GM18502 (cell line): Measurements from ENCODE around the gene UGT1A4.
"Not testable (repeated sequence)": the region's sequence is repeated elsewhere in the genome, so short reads cannot be mapped to it uniquely, and the experiment has no call there.

Experiments
- ATAC-seq: cut with Tn5 transposase; IDR thresholded peaks from one replicate; pipeline ENCODE4 v1.9.1; 2021; ENCODE audit warnings: mild to moderate bottlenecking; ENCODE audit not compliant: unreplicated experiment, poor library complexity

UGT1A4 gene

GRCh38 chr2:233746475-233747282 is 28.1 kb downstream of the UGT1A4 start:
- ATAC-seq = no peak

GRCh38 chr2:233747283-233747544 is 28.7 kb downstream of the UGT1A4 start:
- no peak for ATAC-seq

DNA sequence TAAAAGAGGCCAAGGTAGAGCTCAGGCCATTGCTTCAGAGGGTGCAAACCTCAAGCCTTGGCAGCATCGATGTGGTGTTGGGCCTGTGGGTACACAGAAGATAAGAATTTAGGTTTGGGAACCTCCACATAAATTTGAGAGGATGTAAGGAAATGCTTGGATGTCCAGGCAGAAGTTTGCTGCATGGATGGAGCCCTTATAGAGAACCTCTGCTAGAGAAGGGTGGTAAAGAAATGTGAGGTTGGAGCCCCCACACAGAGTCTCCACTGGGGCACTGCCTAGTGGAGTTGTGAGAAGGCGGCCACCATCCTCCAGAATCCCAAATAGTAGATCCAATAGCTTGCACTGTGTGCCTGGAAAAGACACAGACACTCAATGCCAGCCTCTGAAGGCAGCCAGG is 32.2 kb downstream of the UGT1A4 start:
- not testable (repeated sequence) for ATAC-seq

DNA sequence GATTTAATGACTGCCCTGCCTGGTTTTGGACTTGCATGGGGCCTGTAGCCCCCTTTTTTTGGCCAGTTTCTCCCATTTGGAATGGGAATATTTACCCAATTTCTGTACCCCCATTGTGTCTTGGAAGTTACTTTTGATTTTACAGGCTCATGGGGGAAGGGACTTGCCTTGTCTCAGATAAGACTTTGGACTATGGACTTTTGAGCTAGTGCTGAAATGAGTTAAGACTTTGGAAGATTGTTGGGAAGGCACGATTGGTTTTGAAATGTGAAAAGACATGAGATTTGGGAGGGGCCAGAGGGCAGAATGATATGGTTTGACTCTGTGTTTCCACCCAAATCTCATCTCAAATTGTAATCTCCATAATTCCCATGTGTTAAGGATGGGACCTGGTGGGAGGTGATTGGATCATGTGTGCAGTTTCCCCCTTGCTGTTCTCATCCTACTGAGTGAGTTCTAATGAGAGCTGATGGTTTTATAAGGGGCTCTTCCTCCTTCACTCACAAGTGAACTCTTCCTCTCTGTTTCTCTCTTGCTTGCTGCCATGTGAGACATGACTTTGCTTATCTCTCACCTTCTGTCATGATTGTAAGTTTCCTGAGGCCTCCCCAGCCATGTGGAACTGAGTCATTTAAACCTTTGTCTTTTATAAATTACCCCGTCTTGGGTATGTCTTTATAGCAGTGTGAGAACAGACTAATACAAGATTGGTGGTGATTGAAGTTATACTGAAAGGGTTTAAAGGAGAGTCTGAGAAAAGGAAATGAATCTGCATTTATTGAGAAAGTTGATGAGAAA is 32.9 kb downstream of the UGT1A4 start:
- not testable (repeated sequence) for ATAC-seq

DNA sequence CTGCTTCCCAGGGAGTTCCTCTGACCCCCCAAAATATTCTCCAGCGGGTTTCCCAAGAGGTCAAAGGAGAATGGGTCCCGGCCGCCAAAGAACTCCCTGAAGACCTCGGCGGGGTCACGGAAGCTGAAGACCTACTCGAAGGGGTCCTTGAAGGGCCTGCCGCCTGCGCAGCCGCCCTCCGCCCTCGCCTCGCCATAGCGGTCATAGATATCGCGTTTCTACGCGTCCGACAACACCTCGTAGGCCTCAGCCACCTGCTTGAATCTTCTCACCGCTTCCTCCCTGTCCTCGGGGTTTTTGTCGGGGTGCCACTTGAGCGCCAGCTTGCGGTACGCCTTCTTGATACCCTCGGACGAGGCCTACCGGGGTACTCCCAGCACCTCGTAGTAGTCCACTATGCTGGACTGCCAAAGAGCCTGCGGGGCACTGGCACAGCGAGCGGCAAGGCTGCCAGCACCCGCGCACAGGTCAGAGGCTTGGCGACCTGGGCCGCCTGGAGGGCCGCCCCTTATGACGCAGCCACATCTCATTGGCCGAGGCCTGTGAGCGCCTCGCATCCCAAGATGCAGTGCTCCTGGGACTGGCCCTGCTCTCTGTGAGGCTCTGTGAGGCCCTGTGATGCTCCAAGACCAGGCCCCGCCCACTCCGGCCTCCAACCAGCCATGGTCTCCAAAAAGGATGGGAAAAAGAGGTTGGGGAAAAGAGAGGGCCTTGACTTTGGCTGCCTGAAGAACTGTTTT is 36.5 kb downstream of the UGT1A4 start:
- ATAC-seq = no peak

DNA sequence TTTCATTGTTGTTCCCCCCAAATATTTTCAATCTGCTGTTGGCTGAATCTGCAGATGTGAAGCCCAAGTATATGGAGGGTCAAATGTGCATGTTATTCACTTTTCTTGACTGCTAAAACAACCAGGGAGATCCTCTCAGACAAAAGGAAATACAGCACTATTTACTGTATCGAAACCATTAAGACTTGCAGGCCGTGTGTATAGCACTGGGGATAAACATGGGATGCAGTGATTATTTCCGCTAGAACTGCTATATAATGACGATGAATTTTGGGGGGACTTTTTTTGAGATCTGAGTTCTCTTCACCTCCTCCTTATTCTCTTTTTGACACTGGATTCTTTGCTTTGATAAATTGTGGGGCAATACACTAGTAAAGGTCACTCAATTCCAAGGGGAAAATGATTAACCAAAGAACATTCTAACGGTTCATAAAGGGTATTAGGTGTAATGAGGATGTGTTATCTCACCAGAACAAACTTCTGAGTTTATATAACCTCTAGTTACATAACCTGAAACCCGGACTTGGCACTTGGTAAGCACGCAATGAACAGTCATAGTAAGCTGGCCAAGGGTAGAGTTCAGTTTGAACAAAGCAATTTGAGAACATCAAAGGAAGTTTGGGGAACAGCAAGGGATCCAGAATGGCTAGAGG is 38.0 kb downstream of the UGT1A4 start:
- no peak for ATAC-seq

DNA sequence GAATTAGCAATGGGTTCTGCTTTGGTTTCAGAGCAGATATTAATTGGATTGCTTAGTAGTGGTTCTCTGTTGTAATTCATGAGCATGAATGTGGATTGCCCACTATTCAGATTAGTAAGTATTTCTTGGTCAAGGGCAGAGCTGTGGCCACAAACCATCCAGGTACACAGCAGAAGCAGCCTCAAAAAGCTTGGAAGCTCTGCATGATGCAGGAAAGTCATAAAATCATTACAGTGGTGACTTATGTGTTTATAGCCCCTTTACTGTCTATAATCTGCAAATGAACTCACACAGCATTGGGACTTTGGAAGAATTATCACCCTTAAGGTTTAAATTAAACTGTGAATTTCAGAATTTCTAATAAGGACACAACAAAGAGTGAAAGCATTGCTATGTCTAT is 39.6 kb downstream of the UGT1A4 start:
- ATAC-seq = no peak

DNA sequence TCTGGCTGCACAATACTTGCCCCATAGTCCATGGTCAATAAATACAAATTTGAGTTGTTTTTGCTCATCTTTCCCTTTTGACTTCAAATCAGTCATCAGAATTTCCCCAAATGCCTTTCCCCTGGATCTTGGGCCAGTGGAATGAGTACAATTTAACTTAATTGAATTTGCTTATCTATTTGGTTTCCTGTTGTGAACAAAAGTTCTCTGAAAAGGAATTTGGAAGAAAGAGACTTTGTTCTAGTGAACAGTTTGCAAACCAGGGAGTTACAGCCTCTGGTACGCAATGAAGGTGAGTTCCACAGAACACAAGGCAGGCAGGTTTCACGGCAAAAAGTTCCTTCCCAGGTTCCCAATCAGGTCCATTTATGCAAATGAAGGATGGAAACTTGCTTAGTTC is 40.3 kb downstream of the UGT1A4 start:
- no peak for ATAC-seq

GRCh38 chr2:233760043-233760442 is 41.5 kb downstream of the UGT1A4 start, which contains the start of gene UGT1A1:
TSS of gene UGT1A1 (plus strand) at chr2:233760270. CDS start at chr2:233760288, 18 bp downstream.
- no peak for ATAC-seq

- ATAC-seq = no peak
Observed at GRCh38 chr2:233761040-233761769, 42.7 kb downstream of the UGT1A4 start.

- ATAC-seq = no peak
Observed at GRCh38 chr2:233764264-233764663, 45.7 kb downstream of the UGT1A4 start.

GRCh38 chr2:233764761-233765160 is 46.2 kb downstream of the UGT1A4 start:
- ATAC-seq = no peak

- ATAC-seq = no peak
Observed at GRCh38 chr2:233766416-233766815, 47.9 kb downstream of the UGT1A4 start.

- ATAC-seq = no peak
Observed at GRCh38 chr2:233768076-233768475, 49.5 kb downstream of the UGT1A4 start.

- no peak for ATAC-seq
Observed at GRCh38 chr2:233769260-233769659, 50.7 kb downstream of the UGT1A4 start.

DNA sequence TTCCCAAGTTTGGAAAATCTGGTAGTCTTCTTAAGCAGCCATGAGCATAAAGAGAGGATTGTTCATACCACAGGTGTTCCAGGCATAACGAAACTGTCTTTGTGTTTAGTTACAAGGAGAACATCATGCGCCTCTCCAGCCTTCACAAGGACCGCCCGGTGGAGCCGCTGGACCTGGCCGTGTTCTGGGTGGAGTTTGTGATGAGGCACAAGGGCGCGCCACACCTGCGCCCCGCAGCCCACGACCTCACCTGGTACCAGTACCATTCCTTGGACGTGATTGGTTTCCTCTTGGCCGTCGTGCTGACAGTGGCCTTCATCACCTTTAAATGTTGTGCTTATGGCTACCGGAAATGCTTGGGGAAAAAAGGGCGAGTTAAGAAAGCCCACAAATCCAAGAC is 53.6 kb downstream of the UGT1A4 start:
- no peak for ATAC-seq

GRCh38 chr2:233772583-233772982 is 54.0 kb downstream of the UGT1A4 start:
- no peak for ATAC-seq

DNA sequence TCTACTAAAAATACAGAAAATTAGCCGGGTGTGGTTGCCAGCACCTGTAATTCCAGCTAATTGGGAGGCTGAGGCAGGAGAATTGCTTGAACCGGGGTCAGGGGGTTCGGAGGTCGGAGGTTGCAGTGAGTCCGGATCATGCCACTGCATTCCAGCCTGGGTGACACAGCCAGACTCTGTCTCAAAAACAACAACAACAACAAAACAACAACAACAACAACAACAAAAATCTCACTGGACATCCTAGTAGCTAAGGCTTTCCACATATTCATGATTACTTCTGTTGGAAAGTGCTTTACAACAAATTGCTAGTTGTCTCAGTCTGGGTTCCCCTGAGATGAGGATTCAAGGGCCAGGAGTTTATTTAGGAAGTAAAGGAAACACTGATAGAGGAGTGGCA is 55.3 kb downstream of the UGT1A4 start:
- no peak for ATAC-seq

GRCh38 chr2:233775414-233775813 is 56.9 kb downstream of the UGT1A4 start:
- ATAC-seq = no peak

- ATAC-seq = no peak
Observed at GRCh38 chr2:233778030-233778429, 59.5 kb downstream of the UGT1A4 start, which contains the start of gene MROH2A. TSS of gene MROH2A (plus strand) at chr2:233778330. CDS start at chr2:233779359, 1,029 bp downstream.
